Loucy (cell line): Measurements from ENCODE around the gene RNF13.

Experiments used
- H2AFZ ChIP-seq: fragments of 200-600 bp; sonication (generic); 2 replicates; pipeline ENCODE4 v1.6.0; 2016; ENCODE audit warnings: antibody characterized with exemption, mild to moderate bottlenecking, low read length, moderate library complexity
- H3F3A ChIP-seq: fragments of 200-600 bp; 2 replicates; pipeline ENCODE4 v1.6.0; 2016; ENCODE audit warnings: antibody characterized with exemption, low read depth, mild to moderate bottlenecking
- H3K27me3 ChIP-seq: fragments of 200-600 bp; sonication (generic); 2 replicates; pipeline ENCODE4 v1.6.1; 2014; ENCODE audit warnings: low read length, mild to moderate bottlenecking; ENCODE audit not compliant: insufficient read depth, poor library complexity, severe bottlenecking
- H3K36me3 ChIP-seq: fragments of 200-600 bp; sonication (generic); 2 replicates; pipeline ENCODE4 v1.6.1; 2016; ENCODE audit warnings: low read length; ENCODE audit not compliant: insufficient read depth
- H3K4me1 ChIP-seq: fragments of 200-600 bp; sonication (generic); 2 replicates; pipeline ENCODE4 v1.5.1; 2014; ENCODE audit warnings: low read length, mild to moderate bottlenecking; ENCODE audit not compliant: insufficient read depth, poor library complexity, severe bottlenecking
- H3K4me2 ChIP-seq: fragments of 200-600 bp; sonication (generic); 2 replicates; pipeline ENCODE4 v1.6.0; 2014; ENCODE audit warnings: antibody characterized with exemption, low read length, low read depth, mild to moderate bottlenecking; ENCODE audit not compliant: poor library complexity, severe bottlenecking
- H3K4me3 ChIP-seq: fragments of 200-600 bp; sonication (generic); 2 replicates; pipeline ENCODE4 v1.5.1; 2014; ENCODE audit warnings: low read length, mild to moderate bottlenecking, mixed read lengths; ENCODE audit not compliant: poor library complexity, severe bottlenecking
- H3K79me2 ChIP-seq: fragments of 200-600 bp; sonication (generic); 2 replicates; pipeline ENCODE4 v1.6.1; 2014; ENCODE audit warnings: low read length; ENCODE audit not compliant: insufficient read depth
- H3K9ac ChIP-seq: fragments of 200-600 bp; sonication (generic); 2 replicates; pipeline ENCODE4 v1.6.0; 2014; ENCODE audit warnings: mild to moderate bottlenecking, low read depth, low read length, moderate library complexity; ENCODE audit not compliant: poor library complexity, severe bottlenecking
- H3K9me2 ChIP-seq: fragments of 200-600 bp; sonication (generic); replicated peaks from 2 replicates; pipeline ENCODE4 v1.6.1; 2016; ENCODE audit warnings: low read depth, low read length, mixed read lengths
- H3K9me3 ChIP-seq: fragments of 200-600 bp; sonication (generic); 2 replicates; pipeline ENCODE4 v1.6.1; 2014; ENCODE audit warnings: mild to moderate bottlenecking, antibody characterized with exemption, low read length, low read depth; ENCODE audit not compliant: insufficient read depth
- H4K20me1 ChIP-seq: fragments of 200-600 bp; sonication (generic); 2 replicates; pipeline ENCODE4 v1.6.0; 2014; ENCODE audit warnings: antibody characterized with exemption, low read length, mild to moderate bottlenecking; ENCODE audit not compliant: insufficient read depth, poor library complexity, severe bottlenecking
- CTCF ChIP-seq: fragments of 200-600 bp; sonication (generic); conservative IDR thresholded peaks from 2 replicates; pipeline ENCODE4 v1.5.1; 2014; ENCODE audit warnings: mild to moderate bottlenecking, antibody characterized with exemption, low read length
- EZH2phosphoT487 ChIP-seq: fragments of 200-600 bp; IDR thresholded peaks from 2 replicates; pipeline ENCODE4 v1.6.1; 2018; ENCODE audit warnings: antibody characterized with exemption, mild to moderate bottlenecking, moderate library complexity, borderline replicate concordance

The RNF13 gene

GRCh38 chr3:149858911-149859310 is 45.9 kb downstream of the RNF13 start:
- no peaks in the 10 kb centered on the region for H3K9me2 ChIP-seq
- H3F3A ChIP-seq, result no peaks in the 10 kb centered on the region
- H3K4me3 ChIP-seq, result no peak overlapping the region
- H3K4me1 ChIP-seq, result peaks cover 6% of the 10 kb centered on the region
- no peaks in the 10 kb centered on the region for H3K79me2 ChIP-seq
- H3K36me3 ChIP-seq, result peaks cover 16% of the 10 kb centered on the region; the same call in 1 of the 2 replicates
- no peak overlapping the region for H3K9ac ChIP-seq
- H3K9me3 ChIP-seq, result no peaks in the 10 kb centered on the region
- no peaks in the 10 kb centered on the region for H3K27me3 ChIP-seq
- H3K4me2 ChIP-seq, result no peak overlapping the region
- no peak for TF ChIP-seq CTCF
- H4K20me1 ChIP-seq, result no peaks in the 10 kb centered on the region
- no peak overlapping the region for H2AFZ ChIP-seq

GRCh38 chr3:149860881-149861280 is 47.9 kb downstream of the RNF13 start:
- H2AFZ ChIP-seq, result no peak overlapping the region
- H3K36me3 ChIP-seq, result peaks cover 3% of the 10 kb centered on the region; the same call in 1 of the 2 replicates
- H3K9ac ChIP-seq, result no peak overlapping the region
- TF ChIP-seq EZH2phosphoT487, result no peak
- no peak for TF ChIP-seq CTCF
- H3F3A ChIP-seq, result no peaks in the 10 kb centered on the region
- no peaks in the 10 kb centered on the region for H3K79me2 ChIP-seq
- no peaks in the 10 kb centered on the region for H3K9me3 ChIP-seq
- no peak overlapping the region for H3K4me3 ChIP-seq
- H4K20me1 ChIP-seq, result no peaks in the 10 kb centered on the region
- H3K4me2 ChIP-seq, result no peak overlapping the region
- no peaks in the 10 kb centered on the region for H3K9me2 ChIP-seq
- no peaks in the 10 kb centered on the region for H3K27me3 ChIP-seq
- H3K4me1 ChIP-seq, result no peaks in the 10 kb centered on the region

- TF ChIP-seq EZH2phosphoT487, result no peak
- no peak for TF ChIP-seq CTCF
- Histone ChIP-seq H3K27me3 (no peaks in the 10 kb centered on the region), H3K4me1 (no peaks in the 10 kb centered on the region), H3K9me3 (no peaks in the 10 kb centered on the region; the same call in 1 of the 2 replicates), H3K79me2 (no peaks in the 10 kb centered on the region), H3K9me2 (no peaks in the 10 kb centered on the region), H2AFZ (no peak overlapping the region), H3K4me3 (no peak overlapping the region), H3F3A (no peaks in the 10 kb centered on the region), H3K9ac (no peak overlapping the region), H4K20me1 (no peaks in the 10 kb centered on the region), H3K4me2 (no peak overlapping the region), H3K36me3 (peaks cover 12% of the 10 kb centered on the region)
Measured at GRCh38 chr3:149867563-149867962, 54.5 kb downstream of the RNF13 start.
